K562 (cell line): ENCODE data around the gene CENPO. TPM values are rescaled to one million over a fixed set of nuclear protein-coding genes. Genes with fewer than 3 reads are reported as not detected.

ENCODE experiments used
- BRF2 ChIP-seq: IDR thresholded peaks from 3 replicates; pipeline ENCODE4 v1.6.1; 2011; ENCODE audit warnings: borderline replicate concordance, mild to moderate bottlenecking; ENCODE audit not compliant: insufficient read length, insufficient read depth
- CBX5 ChIP-seq: IDR thresholded peaks from 2 replicates; pipeline ENCODE4 v1.6.1; 2014; ENCODE audit warnings: low read depth, borderline replicate concordance
- FUS ChIP-seq: fragments of 200-400 bp; formaldehyde crosslinking; optimal IDR thresholded peaks from 2 replicates; pipeline ENCODE3; 2017; ENCODE audit warnings: low read depth, low read length
- HMBOX1 ChIP-seq: sonication (generic); IDR thresholded peaks from 2 replicates; pipeline ENCODE4 v1.6.1; 2016
- HSF4 ChIP-seq: fragments of 250-450 bp; sonication (Bioruptor Pico); IDR thresholded peaks from 2 replicates; pipeline ENCODE4 v2.1.2; 2022; ENCODE audit warnings: mild to moderate bottlenecking, moderate library complexity, borderline replicate concordance
- ILK ChIP-seq: fragments of 450-650 bp; IDR thresholded peaks from 2 replicates; pipeline ENCODE4 v1.6.1; 2016; ENCODE audit warnings: missing genetic modification characterization, low read depth, mild to moderate bottlenecking, missing compliant biosample characterization, moderate library complexity, borderline replicate concordance
- KLF1 ChIP-seq: fragments of 450-650 bp; IDR thresholded peaks from 2 replicates; pipeline ENCODE4 v1.6.1; 2016; ENCODE audit warnings: missing genetic modification characterization, missing compliant biosample characterization
- MAFG ChIP-seq: fragments of 450-650 bp; conservative IDR thresholded peaks from 2 replicates; pipeline ENCODE4 v1.6.1; 2016; ENCODE audit warnings: missing genetic modification characterization, missing compliant biosample characterization
- MAX ChIP-seq: sonication (generic); formaldehyde crosslinking; IDR thresholded peaks from 2 replicates; pipeline ENCODE4 v1.9.0; 2022; ENCODE audit warnings: mild to moderate bottlenecking, missing genetic modification reagents
- NFE2L1 ChIP-seq: fragments of 450-650 bp; IDR thresholded peaks from 2 replicates; pipeline ENCODE4 v1.6.1; 2016; ENCODE audit warnings: missing genetic modification characterization, low read depth, mild to moderate bottlenecking, missing compliant biosample characterization, moderate library complexity, borderline replicate concordance
- NKRF ChIP-seq: fragments of 450-650 bp; IDR thresholded peaks from 2 replicates; pipeline ENCODE4 v1.6.1; 2016; ENCODE audit warnings: borderline replicate concordance
- NR2F6 ChIP-seq: fragments of 450-650 bp; formaldehyde crosslinking; IDR thresholded peaks from 2 replicates; pipeline ENCODE4 v1.4.0; 2020; ENCODE audit warnings: mild to moderate bottlenecking
- POLR3A ChIP-seq: IDR thresholded peaks from 2 replicates; pipeline ENCODE4 v1.6.1; 2011; ENCODE audit warnings: borderline replicate concordance, mild to moderate bottlenecking, moderate library complexity; ENCODE audit not compliant: insufficient read length, insufficient read depth; ENCODE audit errors: extremely low read depth
- PTRF ChIP-seq: fragments of 450-650 bp; IDR thresholded peaks from 2 replicates; pipeline ENCODE4 v1.6.1; 2016; ENCODE audit warnings: mild to moderate bottlenecking, missing genetic modification characterization, missing compliant biosample characterization
- TOE1 ChIP-seq, 2 experiments: fragments of 450-650 bp in 1 of 2; sonication (generic) in 1 of 2; formaldehyde crosslinking in 1 of 2; IDR thresholded peaks; 2 replicates each; pipeline versions ENCODE4 v1.7.1 to v1.8.0; 2016 to 2022; ENCODE audit warnings: borderline replicate concordance in 2 of 2, mild to moderate bottlenecking in 2 of 2, antibody characterized with exemption in 1 of 2, inconsistent platforms in 1 of 2, low read depth in 1 of 2, missing genetic modification reagents in 1 of 2, moderate library complexity in 1 of 2
- XRCC3 ChIP-seq: fragments of 450-650 bp; IDR thresholded peaks from 2 replicates; pipeline ENCODE4 v1.6.1; 2017; ENCODE audit warnings: mild to moderate bottlenecking, moderate library complexity
- ZBTB9 ChIP-seq: fragments of 450-650 bp; formaldehyde crosslinking; IDR thresholded peaks from 2 replicates; pipeline ENCODE4 v1.4.0; 2020; ENCODE audit warnings: mild to moderate bottlenecking, moderate library complexity
- ZNF431 ChIP-seq: sonication (generic); formaldehyde crosslinking; IDR thresholded peaks from 2 replicates; pipeline ENCODE4 v1.8.0; 2022; ENCODE audit warnings: mild to moderate bottlenecking, missing genetic modification reagents
- polyA plus RNA-seq, 8 experiments: library from polyadenylated mRNA; depleted of rRNA in 4 of 8; stranded (reverse) in 5 of 8; unstranded in 3 of 8; fragments of >200 nt; fragmentation: Nextera tagmentation in 2 of 8; fragmentation: Illumina TruSeq in 1 of 8; extraction: Ambion mirVana in 2 of 8; extraction: Trizol in 1 of 8; gene quantifications; 2 replicates each; pipeline versions ENCODE4 v1.2.1 to v1.2.3, GENCODE V29; 2011 to 2014; ENCODE audit warnings: inconsistent platforms in 1 of 8, missing spikeins in 1 of 8
- total RNA-seq, 7 experiments: library from RNA; depleted of rRNA in 6 of 7; stranded (reverse); fragments of >200 nt in 6 of 7; fragmentation: Illumina TruSeq in 2 of 7; extraction: Trizol in 2 of 7; gene quantifications; 2 replicates each; pipeline versions ENCODE4 v1.2.1 to v1.2.3, GENCODE V29; 2011 to 2021; ENCODE audit warnings: low replicate concordance in 1 of 7
- TF ChIP-seq, protein P1 (sequence below): fragments of 450-650 bp; IDR thresholded peaks from 2 replicates; pipeline ENCODE4 v1.6.1; 2017; ENCODE audit warnings: antibody characterized with exemption

CENPO gene
- total and polyA plus RNA-seq, 9 of the 15 experiments (the other 6 are each of a cell fraction or from before 2014, with no cell fraction given) = 30.6 to 59.4 (median 38.9) TPM

GRCh38 chr2:24809316-24810007 is 16.2 kb downstream of the CENPO start (continued):
- TF ChIP-seq POLR3A = no peak
- TF ChIP-seq TOE1 (IDR thresholded peaks at IDR 0.05; ENCODE audit: borderline replicate concordance) = no peak
- no peak for TF ChIP-seq TOE1 (CRISPR knock-in tag; IDR thresholded peaks at IDR 0.05; ENCODE audit: borderline replicate concordance, low read depth)
- TF ChIP-seq ILK (tag) = no peak
- no peak for TF ChIP-seq NKRF
- no peak for TF ChIP-seq MAX (CRISPR knock-in tag)
- TF ChIP-seq ZBTB9 (CRISPR knock-in tag) = no peak
- no peak for TF ChIP-seq BRF2
- TF ChIP-seq KLF1 = no peak
- TF ChIP-seq FUS = no peak
- TF ChIP-seq ZNF431 (CRISPR knock-in tag) = no peak
- peak; percentile 53 for TF ChIP-seq NFE2L1 (tag)
- TF ChIP-seq NR2F6 (CRISPR knock-in tag) = no peak
- TF ChIP-seq HSF4 (CRISPR knock-in tag) = no peak
- TF ChIP-seq, protein P1, sequence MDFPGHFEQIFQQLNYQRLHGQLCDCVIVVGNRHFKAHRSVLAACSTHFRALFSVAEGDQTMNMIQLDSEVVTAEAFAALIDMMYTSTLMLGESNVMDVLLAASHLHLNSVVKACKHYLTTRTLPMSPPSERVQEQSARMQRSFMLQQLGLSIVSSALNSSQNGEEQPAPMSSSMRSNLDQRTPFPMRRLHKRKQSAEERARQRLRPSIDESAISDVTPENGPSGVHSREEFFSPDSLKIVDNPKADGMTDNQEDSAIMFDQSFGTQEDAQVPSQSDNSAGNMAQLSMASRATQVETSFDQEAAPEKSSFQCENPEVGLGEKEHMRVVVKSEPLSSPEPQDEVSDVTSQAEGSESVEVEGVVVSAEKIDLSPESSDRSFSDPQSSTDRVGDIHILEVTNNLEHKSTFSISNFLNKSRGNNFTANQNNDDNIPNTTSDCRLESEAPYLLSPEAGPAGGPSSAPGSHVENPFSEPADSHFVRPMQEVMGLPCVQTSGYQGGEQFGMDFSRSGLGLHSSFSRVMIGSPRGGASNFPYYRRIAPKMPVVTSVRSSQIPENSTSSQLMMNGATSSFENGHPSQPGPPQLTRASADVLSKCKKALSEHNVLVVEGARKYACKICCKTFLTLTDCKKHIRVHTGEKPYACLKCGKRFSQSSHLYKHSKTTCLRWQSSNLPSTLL = peak; percentile 62; the same call in 1 of the 2 replicates
- TF ChIP-seq PTRF (tag) = no peak
- TF ChIP-seq MAFG (tag) = peak; percentile 90
- TF ChIP-seq XRCC3 = no peak
- TF ChIP-seq HMBOX1 = no peak
- no peak for TF ChIP-seq CBX5
